HepG2 (cell line): ENCODE data around the gene TFB1M. TPM values are rescaled to one million over a fixed set of nuclear protein-coding genes. Genes with fewer than 3 reads are reported as not detected.

Experiments
- CBX2 ChIP-seq, 2 experiments: fragments of 200-600 bp in 1 of 2; sonication (generic); formaldehyde crosslinking in 1 of 2; IDR thresholded peaks; 2 replicates each; pipeline versions ENCODE4 v1.7.0 to v1.8.1; 2018 to 2022; ENCODE audit warnings: low read depth in 2 of 2, low read length in 1 of 2, mild to moderate bottlenecking in 1 of 2, missing genetic modification reagents in 1 of 2
- EHMT2 ChIP-seq: fragments of 200-600 bp; sonication (generic); IDR thresholded peaks from 2 replicates; pipeline ENCODE4 v1.7.0; 2017; ENCODE audit warnings: antibody characterized with exemption, low read depth, low read length, borderline replicate concordance
- ELF4 ChIP-seq: sonication (generic); formaldehyde crosslinking; IDR thresholded peaks from 2 replicates; pipeline ENCODE4 v1.5.0; 2020; ENCODE audit warnings: missing genetic modification reagents, mild to moderate bottlenecking, moderate library complexity, borderline replicate concordance
- GATAD1 ChIP-seq: IDR thresholded peaks from 2 replicates; pipeline ENCODE4 v1.6.1; 2016; ENCODE audit warnings: missing genetic modification reagents, missing compliant biosample characterization
- HCFC1 ChIP-seq: fragments of 150-350 bp; IDR thresholded peaks from 2 replicates; pipeline ENCODE4 v1.6.1; 2014; ENCODE audit warnings: low read depth, low read length
- HIC2 ChIP-seq: sonication (generic); formaldehyde crosslinking; IDR thresholded peaks from 2 replicates; pipeline ENCODE4 v1.9.0; 2022; ENCODE audit warnings: low read depth, missing genetic modification reagents
- NR2F2 ChIP-seq: IDR thresholded peaks from 2 replicates; pipeline ENCODE4 v1.6.1; 2012; ENCODE audit warnings: low read depth, inconsistent platforms, borderline replicate concordance
- SIN3B ChIP-seq: fragments of 150-350 bp; IDR thresholded peaks from 2 replicates; pipeline ENCODE4 v1.6.1; 2014; ENCODE audit warnings: low read length
- SNAPC4 ChIP-seq: sonication (generic); formaldehyde crosslinking; IDR thresholded peaks from 2 replicates; pipeline ENCODE4 v1.4.0; 2020; ENCODE audit warnings: mild to moderate bottlenecking, missing genetic modification reagents
- TCF7 ChIP-seq: sonication (generic); IDR thresholded peaks from 2 replicates; pipeline ENCODE4 v1.6.1; 2016; ENCODE audit warnings: antibody characterized with exemption, low read depth
- THAP8 ChIP-seq: sonication (generic); formaldehyde crosslinking; IDR thresholded peaks from 2 replicates; pipeline ENCODE4 v1.5.1; 2020; ENCODE audit warnings: missing genetic modification reagents, mild to moderate bottlenecking, borderline replicate concordance
- ZBTB7B ChIP-seq: sonication (generic); formaldehyde crosslinking; IDR thresholded peaks from 2 replicates; pipeline ENCODE4 v1.4.0; 2020; ENCODE audit warnings: missing genetic modification reagents
- ZC3H4 ChIP-seq: sonication (generic); formaldehyde crosslinking; IDR thresholded peaks from 2 replicates; pipeline ENCODE4 v1.4.0; 2020; ENCODE audit warnings: missing genetic modification reagents, borderline replicate concordance
- ZFP36 ChIP-seq: fragments of 150-350 bp; IDR thresholded peaks from 2 replicates; pipeline ENCODE4 v1.6.1; 2018; ENCODE audit warnings: borderline replicate concordance, low read length, low read depth; ENCODE audit not compliant: partially characterized antibody
- ZNF136 ChIP-seq: sonication (generic); formaldehyde crosslinking; IDR thresholded peaks from 2 replicates; pipeline ENCODE4 v1.8.1; 2022; ENCODE audit warnings: low read depth, mild to moderate bottlenecking, moderate library complexity, missing genetic modification reagents
- ZNF281 ChIP-seq: sonication (generic); formaldehyde crosslinking; IDR thresholded peaks from 2 replicates; pipeline ENCODE4 v1.4.0; 2020; ENCODE audit warnings: missing genetic modification reagents, borderline replicate concordance
- ZNF672 ChIP-seq: sonication (generic); formaldehyde crosslinking; IDR thresholded peaks from 2 replicates; pipeline ENCODE4 v1.8.1; 2022; ENCODE audit warnings: missing genetic modification reagents
- ZNF775 ChIP-seq: sonication (generic); formaldehyde crosslinking; IDR thresholded peaks from 2 replicates; pipeline ENCODE4 v1.4.0; 2020; ENCODE audit warnings: missing genetic modification reagents, mild to moderate bottlenecking, moderate library complexity, borderline replicate concordance
- polyA plus RNA-seq, 8 experiments: library from polyadenylated mRNA; depleted of rRNA in 3 of 8; stranded (reverse) in 7 of 8; unstranded in 1 of 8; fragments of >200 nt; fragmentation: Illumina TruSeq in 4 of 8; extraction: Trizol in 4 of 8; gene quantifications; 2 replicates each; pipeline versions ENCODE4 v1.2.1 to v1.2.3, GENCODE V29; 2011 to 2016; ENCODE audit warnings: low read depth in 4 of 8, missing spikeins in 1 of 8, mixed read lengths in 1 of 8; ENCODE audit not compliant: insufficient read depth in 1 of 8
- total RNA-seq, 5 experiments: library from RNA; depleted of rRNA; stranded (reverse); fragments of >200 nt; fragmentation: Illumina TruSeq; extraction: Trizol; gene quantifications; 2 replicates each; pipeline ENCODE4 v1.2.3, GENCODE V29; 2016; ENCODE audit warnings: low read depth in 1 of 5

TFB1M gene
- total and polyA plus RNA-seq, 2 of the 13 experiments (the other 11 are each of a cell fraction or from before 2014, with no cell fraction given), result 91.4 to 122 TPM

GRCh38 chr6:155314773-155315515, 660 bp upstream of the TFB1M start (continued):
- TF ChIP-seq GATAD1 (CRISPR knock-in tag), result no peak; the same call in 1 of the 2 replicates
- no peak for TF ChIP-seq SIN3B
- TF ChIP-seq ELF4, result peak; percentile 83
- no peak for TF ChIP-seq ZBTB7B (CRISPR knock-in tag)
- no peak for TF ChIP-seq CBX2 (IDR thresholded peaks at IDR 0.05; ENCODE audit: low read depth, low read length)
- no peak for TF ChIP-seq CBX2 (CRISPR knock-in tag; IDR thresholded peaks at IDR 0.05; ENCODE audit: low read depth)
- TF ChIP-seq TCF7, result 0 out of 2 replicates have a peak, but pooled peaks have one; percentile 33
- TF ChIP-seq ZNF281 (CRISPR knock-in tag), result peak; percentile 64; the same call in 1 of the 2 replicates
- 0 out of 2 replicates have a peak, but pooled peaks have one; percentile 7 for TF ChIP-seq SNAPC4 (CRISPR knock-in tag)
- TF ChIP-seq ZNF775, result peak; percentile 31; the same call in 1 of the 2 replicates
- TF ChIP-seq HIC2 (CRISPR knock-in tag), result no peak
- peak; percentile 53 for TF ChIP-seq EHMT2
- TF ChIP-seq THAP8, result no peak
- peak; percentile 27 for TF ChIP-seq ZC3H4 (CRISPR knock-in tag)
- TF ChIP-seq ZNF136 (CRISPR knock-in tag), result no peak; the same call in 1 of the 2 replicates
- no peak for TF ChIP-seq ZFP36
- TF ChIP-seq ZNF672 (CRISPR knock-in tag), result no peak
- no peak for TF ChIP-seq HCFC1
- no peak for TF ChIP-seq NR2F2
